Activated T-cell treated with anti-CD3 and anti-CD28 coated beads, Interleukin-2, amount 50 U/mL, for 48 hours (primary cell): Measurements from ENCODE around the gene STYK1.
"Not testable (repeated sequence)": the region's sequence is repeated elsewhere in the genome, so short reads cannot be mapped to it uniquely, and the experiment has no call there.

Experiments used
- DNase-seq, 2 experiments: peaks; one replicate each; pipeline ENCODE4 v3.0.0-alpha.2; 2020

Gene STYK1

GRCh38 chr12:10688042-10688441 lies 14.2 kb upstream of the STYK1 start:
- no peak for DNase-seq

- peak; percentile 19 to 20 for DNase-seq
Observed at GRCh38 chr12:10672231-10672868, 1.5 kb downstream of the STYK1 start.

- no peak for DNase-seq
Observed at GRCh38 chr12:10669533-10669932, 4.3 kb downstream of the STYK1 start.

- DNase-seq, result no peak
Observed at GRCh38 chr12:10668526-10668925, 5.3 kb downstream of the STYK1 start.

- no peak for DNase-seq
Observed at GRCh38 chr12:10667581-10667980, 6.3 kb downstream of the STYK1 start.

- DNase-seq, result no peak
Observed at GRCh38 chr12:10664499-10664898, 9.4 kb downstream of the STYK1 start.

- DNase-seq, result no peak
Observed at GRCh38 chr12:10663869-10664268, 10.0 kb downstream of the STYK1 start.

- DNase-seq, result no peak
Observed at GRCh38 chr12:10661338-10661737, 12.5 kb downstream of the STYK1 start.

GRCh38 chr12:10654003-10654402 lies 19.8 kb downstream of the STYK1 start:
- no peak for DNase-seq

GRCh38 chr12:10652192-10652591 lies 21.7 kb downstream of the STYK1 start:
- DNase-seq, result no peak

GRCh38 chr12:10646576-10646975 lies 27.3 kb downstream of the STYK1 start:
- not testable (repeated sequence) for DNase-seq

GRCh38 chr12:10645910-10646309 lies 27.9 kb downstream of the STYK1 start:
- DNase-seq, result no peak

GRCh38 chr12:10641735-10642500 lies 31.9 kb downstream of the STYK1 start:
- no peak for DNase-seq

- no peak for DNase-seq
Observed at GRCh38 chr12:10638728-10639127, 35.1 kb downstream of the STYK1 start.

- DNase-seq, result no peak
Observed at GRCh38 chr12:10636611-10637010, 37.2 kb downstream of the STYK1 start.

GRCh38 chr12:10636124-10636523 lies 37.7 kb downstream of the STYK1 start:
- no peak for DNase-seq

- DNase-seq, result no peak
Observed at GRCh38 chr12:10635306-10635705, 38.5 kb downstream of the STYK1 start.

GRCh38 chr12:10634427-10634826 lies 39.4 kb downstream of the STYK1 start:
- DNase-seq, result no peak

GRCh38 chr12:10633541-10633940 lies 40.3 kb downstream of the STYK1 start:
- DNase-seq, result no peak

GRCh38 chr12:10632226-10632625 lies 41.6 kb downstream of the STYK1 start:
- DNase-seq, result no peak

- no peak for DNase-seq
Observed at GRCh38 chr12:10624605-10625004, 49.2 kb downstream of the STYK1 start.

GRCh38 chr12:10623131-10623530 lies 50.7 kb downstream of the STYK1 start:
- DNase-seq, result no peak

- DNase-seq, result no peak
Observed at GRCh38 chr12:10621278-10621677, 52.6 kb downstream of the STYK1 start.

- DNase-seq, result no peak
Observed at GRCh38 chr12:10620078-10620779, 53.6 kb downstream of the STYK1 start.
